OCI-LY3 (cell line): ENCODE measurements around the gene BOLA1.

Source experiments
- H2AFZ ChIP-seq: fragments of 200-600, 300-600 bp; shearing (Covaris generic); 2 replicates; pipeline ENCODE4 v1.6.0; 2014; ENCODE audit warnings: antibody characterized with exemption, low read depth, low read length
- H3K27ac ChIP-seq: fragments of 200-600, 300-600 bp; sonication (generic); 2 replicates; pipeline ENCODE4 v1.5.1; 2014; ENCODE audit warnings: mild to moderate bottlenecking, low read length, moderate library complexity, mixed read lengths
- H3K27me3 ChIP-seq: fragments of 200-600, 300-600 bp; sonication (generic); 2 replicates; pipeline ENCODE4 v1.6.1; 2014; ENCODE audit warnings: low read depth, low read length, mixed read lengths
- H3K36me3 ChIP-seq: fragments of 200-600, 300-600 bp; sonication (generic); replicated peaks from 2 replicates; pipeline ENCODE3; 2014; ENCODE audit warnings: low read depth, low read length, mixed read lengths
- H3K4me1 ChIP-seq: fragments of 300-600, 200-600 bp; sonication (generic); 2 replicates; pipeline ENCODE4 v1.6.1; 2014; ENCODE audit warnings: low read length, mixed read lengths
- H3K4me2 ChIP-seq: fragments of 200-600, 300-600 bp; sonication (generic); 2 replicates; pipeline ENCODE4 v1.6.1; 2014; ENCODE audit warnings: low read length, mixed read lengths
- H3K4me3 ChIP-seq: fragments of 300-600, 200-600 bp; sonication (generic); 2 replicates; pipeline ENCODE4 v1.5.1; 2014; ENCODE audit warnings: antibody characterized with exemption, mild to moderate bottlenecking, low read length, moderate library complexity
- H3K79me2 ChIP-seq: fragments of 300-600, 200-600 bp; shearing (Covaris generic); 2 replicates; pipeline ENCODE4 v1.6.1; 2014; ENCODE audit warnings: mild to moderate bottlenecking, low read length, mixed read lengths
- H3K9ac ChIP-seq: fragments of 300-600, 200-600 bp; shearing (Covaris generic); 2 replicates; pipeline ENCODE4 v1.6.0; 2014; ENCODE audit warnings: mild to moderate bottlenecking, low read length, moderate library complexity
- H3K9me3 ChIP-seq: fragments of 200-600, 300-600 bp; shearing (Covaris generic); 2 replicates; pipeline ENCODE4 v1.6.1; 2014; ENCODE audit warnings: low read length, mixed read lengths; ENCODE audit not compliant: insufficient read depth
- H4K20me1 ChIP-seq: fragments of 200-600, 300-600 bp; sonication (generic); 2 replicates; pipeline ENCODE4 v1.6.1; 2016; ENCODE audit warnings: low read length, mixed read lengths; ENCODE audit not compliant: insufficient read depth
- CTCF ChIP-seq: fragments of 200-600, 300-600 bp; sonication (generic); IDR thresholded peaks from 2 replicates; pipeline ENCODE4 v1.5.1; 2014; ENCODE audit warnings: antibody characterized with exemption, low read length, low read depth
- EZH2phosphoT487 ChIP-seq: fragments of 200-600 bp; shearing (Covaris generic); IDR thresholded peaks from 2 replicates; pipeline ENCODE4 v1.6.1; 2018; ENCODE audit warnings: antibody characterized with exemption, mixed run types, low read depth

BOLA1 gene

GRCh38 chr1:149903836-149904491 is 4.6 kb downstream of the BOLA1 start:
- Histone ChIP-seq H3K9ac (no peak overlapping the region), H3K4me2 (no peak overlapping the region), H3K79me2 (no peaks in the 10 kb centered on the region), H2AFZ (no peak overlapping the region), H3K9me3 (no peaks in the 10 kb centered on the region), H3K4me1 (peaks cover 12% of the 10 kb centered on the region), H3K27me3 (no peaks in the 10 kb centered on the region), H3K36me3 (no peaks in the 10 kb centered on the region), H4K20me1 (no peaks in the 10 kb centered on the region), H3K4me3 (no peak overlapping the region), H3K27ac (no peak overlapping the region)
- TF ChIP-seq EZH2phosphoT487 (no peak), CTCF (no peak)

GRCh38 chr1:149906570-149907075 is 7.3 kb downstream of the BOLA1 start:
- H3K4me3 ChIP-seq, result no peak overlapping the region
- H3K79me2 ChIP-seq, result no peaks in the 10 kb centered on the region
- no peak overlapping the region for H3K27ac ChIP-seq
- H3K4me1 ChIP-seq, result peaks cover 14% of the 10 kb centered on the region
- no peaks in the 10 kb centered on the region for H3K36me3 ChIP-seq
- no peaks in the 10 kb centered on the region for H4K20me1 ChIP-seq
- H3K9me3 ChIP-seq, result no peaks in the 10 kb centered on the region
- no peaks in the 10 kb centered on the region for H3K27me3 ChIP-seq
- no peak overlapping the region for H2AFZ ChIP-seq
- no peak overlapping the region for H3K9ac ChIP-seq
- no peak for TF ChIP-seq EZH2phosphoT487
- no peak for TF ChIP-seq CTCF
- H3K4me2 ChIP-seq, result no peak overlapping the region

GRCh38 chr1:149914545-149914944 is 15.2 kb downstream of the BOLA1 start:
- TF ChIP-seq EZH2phosphoT487 (no peak), CTCF (no peak)
- Histone ChIP-seq H3K9me3 (no peaks in the 10 kb centered on the region), H3K27ac (no peak overlapping the region), H3K9ac (no peak overlapping the region), H2AFZ (no peak overlapping the region), H3K27me3 (no peaks in the 10 kb centered on the region), H3K4me2 (no peak overlapping the region), H3K4me1 (peaks cover 21% of the 10 kb centered on the region), H4K20me1 (no peaks in the 10 kb centered on the region), H3K4me3 (no peak overlapping the region), H3K79me2 (no peaks in the 10 kb centered on the region), H3K36me3 (no peaks in the 10 kb centered on the region)

GRCh38 chr1:149915429-149916192 is 16.2 kb downstream of the BOLA1 start:
- H3K4me2 ChIP-seq, result no peak overlapping the region
- no peak overlapping the region for H3K4me3 ChIP-seq
- no peaks in the 10 kb centered on the region for H3K27me3 ChIP-seq
- no peak overlapping the region for H2AFZ ChIP-seq
- H3K9ac ChIP-seq, result no peak overlapping the region
- no peaks in the 10 kb centered on the region for H3K9me3 ChIP-seq
- peaks cover 21% of the 10 kb centered on the region for H3K4me1 ChIP-seq
- no peaks in the 10 kb centered on the region for H4K20me1 ChIP-seq
- TF ChIP-seq EZH2phosphoT487, result no peak
- no peak for TF ChIP-seq CTCF
- no peaks in the 10 kb centered on the region for H3K36me3 ChIP-seq
- H3K79me2 ChIP-seq, result no peaks in the 10 kb centered on the region
- H3K27ac ChIP-seq, result no peak overlapping the region
